ENCODE measurements around the gene ONECUT2.
A peak's percentile ranks its signal among the peaks of the same experiment; 100 is the strongest.
"Not testable (repeated sequence)": the region's sequence is repeated elsewhere in the genome, so short reads cannot be mapped to it uniquely, and the experiment has no call there.

Gene ONECUT2

GRCh38 chr18:57434536-57435494 lies at the start of gene ONECUT2:
Gene ONECUT2, plus strand, starts transcription at chr18:57435374. Its CDS starts 343 bp downstream, at chr18:57435717.
- no peak for TF ChIP-seq CTCF (IDR thresholded peaks at IDR 0.05; ENCODE audit: low read length, missing control alignments)
- H3K4me3 ChIP-seq (replicated peaks; ENCODE audit: low read depth, low read length) = peak within 1 kb of the TSS; percentile 60
- peak; percentile 91 for DNase-seq (ENCODE audit: low read depth)

GRCh38 chr18:57389271-57389670 lies 45.9 kb upstream of the ONECUT2 start:
- no peak for DNase-seq (ENCODE audit: low read depth)
- TF ChIP-seq CTCF (IDR thresholded peaks at IDR 0.05; ENCODE audit: low read length, missing control alignments) = no peak
- H3K4me3 ChIP-seq (replicated peaks; ENCODE audit: low read depth, low read length) = no peak overlapping the region

DNA sequence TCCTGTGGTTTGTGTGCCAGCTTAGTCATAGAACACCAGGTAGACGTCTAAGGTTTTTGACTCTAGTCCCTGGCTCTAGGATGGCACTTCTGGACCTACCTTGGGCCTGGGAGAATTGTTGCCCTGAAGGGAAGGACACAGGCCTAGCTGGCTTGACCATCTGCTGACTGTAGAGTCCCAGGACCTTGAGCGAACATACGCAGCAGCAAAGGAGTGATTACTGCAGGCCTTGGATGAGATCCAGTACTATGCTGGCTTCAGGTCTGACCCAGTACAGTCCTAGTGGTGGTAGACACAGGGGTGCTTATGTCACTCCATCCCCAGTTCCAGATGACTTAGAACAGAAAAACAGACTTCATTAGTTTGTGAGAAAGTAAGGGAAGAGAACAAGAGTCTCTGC lies 45.1 kb upstream of the ONECUT2 start:
- DNase-seq (ENCODE audit: low read depth) = no peak
- no peak overlapping the region for H3K4me3 ChIP-seq (replicated peaks; ENCODE audit: low read depth, low read length)
- TF ChIP-seq CTCF (IDR thresholded peaks at IDR 0.05; ENCODE audit: low read length, missing control alignments) = no peak

DNA sequence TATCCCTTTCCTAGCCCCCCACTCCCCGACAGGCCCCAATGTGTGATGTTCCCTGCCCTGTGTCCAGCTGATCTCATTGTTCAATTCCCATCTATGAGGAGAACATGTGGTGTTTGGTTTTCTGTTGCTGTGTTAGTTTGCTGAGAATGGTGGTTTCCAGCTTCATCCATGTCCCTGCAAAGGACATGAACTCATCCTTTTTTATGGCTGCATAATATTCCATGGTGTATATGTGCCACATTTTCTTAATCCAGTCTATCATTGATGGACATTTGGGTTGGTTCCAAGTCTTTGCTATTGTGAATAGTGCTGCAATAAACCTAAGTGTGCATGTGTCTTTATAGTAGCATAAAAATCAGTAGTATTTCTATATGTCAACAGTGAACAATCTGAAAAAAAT lies 40.4 kb upstream of the ONECUT2 start:
- H3K4me3 ChIP-seq (replicated peaks; ENCODE audit: low read depth, low read length); DNase-seq (ENCODE audit: low read depth): not testable (repeated sequence)

DNA sequence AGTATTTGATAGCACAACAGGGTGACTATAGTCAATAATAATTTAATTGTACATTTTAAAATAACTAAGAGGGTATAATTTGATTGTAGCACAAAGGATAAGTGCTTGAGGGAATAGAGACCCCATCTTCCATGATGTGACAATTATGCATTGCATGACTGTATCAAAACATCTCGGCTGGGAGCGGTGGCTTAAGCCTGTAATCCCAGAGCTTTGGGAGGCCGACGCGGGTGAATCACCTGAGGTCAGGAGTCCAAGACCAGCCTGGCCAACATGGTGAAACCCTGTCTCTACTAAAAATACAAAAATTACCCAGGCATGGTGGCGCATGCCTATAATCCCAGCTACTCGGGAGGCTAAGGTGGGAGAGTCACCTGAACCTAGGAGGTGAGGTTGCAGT lies 38.3 kb upstream of the ONECUT2 start:
- not testable (repeated sequence) for H3K4me3 ChIP-seq (replicated peaks; ENCODE audit: low read depth, low read length); DNase-seq (ENCODE audit: low read depth)

DNA sequence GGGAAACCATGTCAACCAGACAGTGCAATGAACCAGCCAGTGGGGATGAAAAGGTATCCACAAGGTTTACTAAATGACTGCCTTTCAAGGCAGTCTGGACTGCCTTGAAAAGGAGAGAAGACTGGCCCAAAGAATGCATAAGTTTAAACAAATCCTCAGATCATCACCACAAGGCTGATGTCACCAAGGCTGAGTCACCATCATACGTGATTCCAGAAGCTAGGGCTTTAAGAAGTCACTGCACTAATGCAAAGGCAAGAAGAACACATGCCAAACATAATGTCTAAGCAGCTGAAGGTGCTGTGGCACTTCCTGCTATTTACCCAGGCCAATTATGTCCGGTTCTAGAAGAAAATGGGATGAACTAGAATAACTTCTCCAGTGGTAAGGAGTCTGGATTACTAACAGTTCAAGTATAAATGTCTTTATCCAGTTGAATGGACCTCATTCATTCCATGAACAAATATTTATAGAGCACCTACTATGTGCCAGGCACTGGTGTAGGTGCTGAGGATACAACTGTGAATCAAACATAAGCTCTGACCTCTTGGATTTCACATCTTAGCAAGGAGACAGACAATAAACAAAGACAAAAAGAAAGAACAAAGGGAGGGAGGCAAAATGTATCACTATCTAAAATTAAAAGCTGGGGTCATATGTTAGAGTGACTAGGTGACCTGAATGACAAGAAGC lies 37.6 kb upstream of the ONECUT2 start:
- H3K4me3 ChIP-seq (replicated peaks; ENCODE audit: low read depth, low read length) = no peak overlapping the region
- no peak for DNase-seq (ENCODE audit: low read depth)
- no peak for TF ChIP-seq CTCF (IDR thresholded peaks at IDR 0.05; ENCODE audit: low read length, missing control alignments)

DNA sequence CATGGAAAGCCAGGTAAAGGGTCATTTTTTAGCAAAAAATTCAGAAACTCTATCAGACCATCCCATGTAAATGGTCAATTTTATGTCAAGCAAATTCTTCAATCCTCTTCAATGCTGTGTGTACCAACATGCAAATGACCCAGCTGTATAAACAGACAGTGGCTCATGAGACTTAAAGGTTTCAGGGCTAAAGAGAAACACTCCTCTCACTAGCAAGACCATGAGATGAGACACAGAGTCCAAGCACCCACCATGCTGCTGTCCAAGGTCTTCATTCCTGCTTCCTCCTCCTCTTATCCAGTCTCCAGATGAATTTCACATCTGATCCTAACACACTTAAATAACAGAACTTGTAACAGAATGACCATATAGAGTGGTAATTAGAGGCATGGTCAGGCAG lies 30.8 kb upstream of the ONECUT2 start:
- no peak for TF ChIP-seq CTCF (IDR thresholded peaks at IDR 0.05; ENCODE audit: low read length, missing control alignments)
- DNase-seq (ENCODE audit: low read depth) = no peak
- no peak overlapping the region for H3K4me3 ChIP-seq (replicated peaks; ENCODE audit: low read depth, low read length)

Data from fibroblast of pulmonary artery (primary cell).